Skeletal muscle satellite cell (primary cell): ENCODE measurements around the gene TSPAN11.

ENCODE experiments used
- H3K27me3 ChIP-seq: 2 replicates; pipeline ENCODE4 v1.7.0; 2013; ENCODE audit warnings: low read length; ENCODE audit not compliant: control insufficient read depth, insufficient read depth
- H3K36me3 ChIP-seq: 2 replicates; pipeline ENCODE4 v1.7.0; 2013; ENCODE audit warnings: mild to moderate bottlenecking, control low read depth, low read length; ENCODE audit not compliant: insufficient read depth
- H3K4me1 ChIP-seq: 2 replicates; pipeline ENCODE4 v1.7.0; 2013; ENCODE audit warnings: low read length; ENCODE audit not compliant: control insufficient read depth, insufficient read depth
- H3K4me2 ChIP-seq: 2 replicates; pipeline ENCODE4 v1.7.0; 2013; ENCODE audit warnings: mild to moderate bottlenecking, low read length
- H3K4me3 ChIP-seq: 2 replicates; pipeline ENCODE4 v1.7.0; 2013; ENCODE audit warnings: low read length
- H3K9ac ChIP-seq: 2 replicates; pipeline ENCODE4 v1.7.0; 2013; ENCODE audit warnings: mild to moderate bottlenecking, low read depth, low read length, moderate library complexity
- H3K9me3 ChIP-seq: replicated peaks from 2 replicates; pipeline ENCODE4 v1.7.0; 2013; ENCODE audit warnings: mild to moderate bottlenecking, control low read depth, low read length

TSPAN11 gene

GRCh38 chr12:30997685-30998440 is 71.3 kb downstream of the TSPAN11 start:
- Histone ChIP-seq H3K4me2 (no peak overlapping the region), H3K4me1 (peaks cover 34% of the 10 kb centered on the region), H3K36me3 (no peaks in the 10 kb centered on the region), H3K27me3 (no peaks in the 10 kb centered on the region), H3K4me3 (no peak overlapping the region), H3K9me3 (no peaks in the 10 kb centered on the region), H3K9ac (no peak overlapping the region)

- Histone ChIP-seq H3K9ac (no peak overlapping the region), H3K4me3 (no peak overlapping the region), H3K27me3 (no peaks in the 10 kb centered on the region), H3K36me3 (no peaks in the 10 kb centered on the region), H3K4me2 (no peak overlapping the region), H3K4me1 (peaks cover 45% of the 10 kb centered on the region), H3K9me3 (no peaks in the 10 kb centered on the region)
These were observed 72.5 kb downstream of the TSPAN11 start for GRCh38 chr12:30999011-30999410.

GRCh38 chr12:30999723-31000122 is 73.2 kb downstream of the TSPAN11 start:
- Histone ChIP-seq H3K4me2 (no peak overlapping the region), H3K4me3 (no peak overlapping the region), H3K27me3 (no peaks in the 10 kb centered on the region), H3K9me3 (no peaks in the 10 kb centered on the region), H3K4me1 (peaks cover 47% of the 10 kb centered on the region), H3K9ac (no peak overlapping the region), H3K36me3 (no peaks in the 10 kb centered on the region)

GRCh38 chr12:31000751-31001150 is 74.2 kb downstream of the TSPAN11 start:
- Histone ChIP-seq H3K9me3 (no peaks in the 10 kb centered on the region), H3K4me1 (peaks cover 56% of the 10 kb centered on the region), H3K4me3 (no peak overlapping the region), H3K36me3 (no peaks in the 10 kb centered on the region), H3K9ac (no peak overlapping the region), H3K27me3 (no peaks in the 10 kb centered on the region), H3K4me2 (peak overlapping the region; percentile 28)

GRCh38 chr12:31001581-31002360 is 75.2 kb downstream of the TSPAN11 start:
- Histone ChIP-seq H3K4me3 (no peak overlapping the region), H3K27me3 (no peaks in the 10 kb centered on the region), H3K36me3 (no peaks in the 10 kb centered on the region), H3K9me3 (no peaks in the 10 kb centered on the region), H3K4me1 (peaks cover 58% of the 10 kb centered on the region), H3K4me2 (no peak overlapping the region), H3K9ac (no peak overlapping the region)

GRCh38 chr12:31002361-31002725 is 75.8 kb downstream of the TSPAN11 start:
- Histone ChIP-seq H3K4me1 (peaks cover 60% of the 10 kb centered on the region), H3K4me2 (no peak overlapping the region), H3K9me3 (no peaks in the 10 kb centered on the region)

GRCh38 chr12:31002999-31003398 is 76.5 kb downstream of the TSPAN11 start:
- H3K9ac ChIP-seq: no peak overlapping the region
- no peaks in the 10 kb centered on the region for H3K9me3 ChIP-seq
- H3K4me1 ChIP-seq: peaks cover 60% of the 10 kb centered on the region
- no peaks in the 10 kb centered on the region for H3K36me3 ChIP-seq
- no peaks in the 10 kb centered on the region for H3K27me3 ChIP-seq
- no peak overlapping the region for H3K4me2 ChIP-seq
- no peak overlapping the region for H3K4me3 ChIP-seq

More at GRCh38 chr12:31002361-31002725, 75.8 kb downstream of the TSPAN11 start:
- no peaks in the 10 kb centered on the region for H3K36me3 ChIP-seq
- no peaks in the 10 kb centered on the region for H3K27me3 ChIP-seq
- H3K9ac ChIP-seq: no peak overlapping the region
- H3K4me3 ChIP-seq: no peak overlapping the region

GRCh38 chr12:31003861-31004640 is 77.5 kb downstream of the TSPAN11 start:
- Histone ChIP-seq H3K4me1 (peaks cover 60% of the 10 kb centered on the region), H3K4me3 (no peak overlapping the region), H3K9ac (no peak overlapping the region)

GRCh38 chr12:31004666-31005065 is 78.1 kb downstream of the TSPAN11 start:
- no peak overlapping the region for H3K4me2 ChIP-seq
- H3K9ac ChIP-seq: no peak overlapping the region
- H3K9me3 ChIP-seq: no peaks in the 10 kb centered on the region
- no peaks in the 10 kb centered on the region for H3K27me3 ChIP-seq
- H3K4me1 ChIP-seq: peaks cover 60% of the 10 kb centered on the region
- no peak overlapping the region for H3K4me3 ChIP-seq
- H3K36me3 ChIP-seq: no peaks in the 10 kb centered on the region

More at GRCh38 chr12:31003861-31004640, 77.5 kb downstream of the TSPAN11 start:
- H3K4me2 ChIP-seq: no peak overlapping the region
- no peaks in the 10 kb centered on the region for H3K27me3 ChIP-seq
- no peaks in the 10 kb centered on the region for H3K9me3 ChIP-seq
- H3K36me3 ChIP-seq: no peaks in the 10 kb centered on the region

GRCh38 chr12:31005256-31005943 is 78.9 kb downstream of the TSPAN11 start:
- Histone ChIP-seq H3K9me3 (no peaks in the 10 kb centered on the region), H3K36me3 (no peaks in the 10 kb centered on the region), H3K27me3 (no peaks in the 10 kb centered on the region), H3K4me1 (peaks cover 53% of the 10 kb centered on the region), H3K4me3 (peak overlapping the region; percentile 9), H3K9ac (peak overlapping the region; percentile 20), H3K4me2 (peak overlapping the region; percentile 13)

- Histone ChIP-seq H3K9me3 (no peaks in the 10 kb centered on the region), H3K4me2 (peak overlapping the region; percentile 13), H3K36me3 (no peaks in the 10 kb centered on the region), H3K4me1 (peaks cover 47% of the 10 kb centered on the region), H3K27me3 (no peaks in the 10 kb centered on the region), H3K9ac (peak overlapping the region; percentile 44), H3K4me3 (peak overlapping the region; percentile 9)
These were observed 79.4 kb downstream of the TSPAN11 start for GRCh38 chr12:31005944-31006361.
